HUES64 (cell line): ENCODE results near the gene PARD6B.
"Not testable (repeated sequence)": the region's sequence is repeated elsewhere in the genome, so short reads cannot be mapped to it uniquely, and the experiment has no call there.

Experiments used
- H3K27ac ChIP-seq: 2 replicates; pipeline ENCODE4 v1.7.0; 2013; ENCODE audit warnings: low read depth, low read length, inconsistent platforms
- H3K27me3 ChIP-seq: 2 replicates; pipeline ENCODE4 v1.6.1; 2013; ENCODE audit warnings: mild to moderate bottlenecking, low read length; ENCODE audit not compliant: insufficient read depth
- H3K36me3 ChIP-seq: 2 replicates; pipeline ENCODE4 v1.6.1; 2013; ENCODE audit warnings: mild to moderate bottlenecking, low read length; ENCODE audit not compliant: insufficient read depth
- H3K4me1 ChIP-seq: 2 replicates; pipeline ENCODE4 v1.6.1; 2013; ENCODE audit warnings: mild to moderate bottlenecking, low read length, moderate library complexity; ENCODE audit not compliant: insufficient read depth
- H3K4me3 ChIP-seq: 2 replicates; pipeline ENCODE4 v1.5.1; 2013; ENCODE audit warnings: mild to moderate bottlenecking, low read length, moderate library complexity
- H3K9ac ChIP-seq: 2 replicates; pipeline ENCODE4 v1.6.1; 2013; ENCODE audit warnings: mild to moderate bottlenecking, low read depth, low read length
- H3K9me3 ChIP-seq: 2 replicates; pipeline ENCODE4 v1.6.1; 2013; ENCODE audit warnings: low read depth, low read length; ENCODE audit not compliant: insufficient read depth
- WGBS: fragments of 150-250, 120-280 bp; methylation state at CpG from one replicate; pipeline ENCODE4 v1.1.7; 2013; ENCODE audit warnings: missing lambda C conversion rate; 5-methylcytosine and 5-hydroxymethylcytosine counted together

The PARD6B gene

GRCh38 chr20:50753152-50753551, 21.8 kb downstream of the PARD6B start:
- WGBS, result 100% methylated on average over 1 of the region's 3 CpGs
- Histone ChIP-seq H3K9ac (no peak overlapping the region), H3K4me1 (no peaks in the 10 kb centered on the region), H3K36me3 (peaks cover 40% of the 10 kb centered on the region), H3K27me3 (no peaks in the 10 kb centered on the region), H3K27ac (no peak overlapping the region), H3K9me3 (no peaks in the 10 kb centered on the region), H3K4me3 (no peak overlapping the region)

DNA sequence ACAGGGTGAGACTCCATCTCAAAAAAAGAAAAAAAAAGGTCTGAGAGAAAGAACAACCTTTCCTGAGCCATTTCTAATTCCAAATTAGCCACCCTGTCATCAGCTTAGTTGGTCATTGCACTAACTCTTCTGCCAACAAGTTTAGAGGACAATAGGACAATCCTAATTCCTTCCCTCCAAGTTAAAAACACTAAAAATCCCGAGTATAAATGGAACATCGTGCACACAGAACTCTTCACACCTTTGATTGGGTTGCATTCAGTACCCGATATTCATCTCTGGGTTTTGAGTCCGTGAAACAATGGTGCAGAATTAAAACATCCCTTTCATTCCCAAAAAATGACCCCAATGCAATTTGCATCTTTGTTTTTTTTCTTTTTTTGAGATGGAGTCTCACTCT, 23.0 kb downstream of the PARD6B start:
- Histone ChIP-seq H3K4me1 (no peaks in the 10 kb centered on the region), H3K9ac (no peak overlapping the region), H3K27me3 (no peaks in the 10 kb centered on the region), H3K4me3 (no peak overlapping the region), H3K9me3 (no peaks in the 10 kb centered on the region), H3K27ac (no peak overlapping the region), H3K36me3 (peaks cover 33% of the 10 kb centered on the region)
- WGBS, result 95% methylated on average over 4 of the region's 4 CpGs

DNA sequence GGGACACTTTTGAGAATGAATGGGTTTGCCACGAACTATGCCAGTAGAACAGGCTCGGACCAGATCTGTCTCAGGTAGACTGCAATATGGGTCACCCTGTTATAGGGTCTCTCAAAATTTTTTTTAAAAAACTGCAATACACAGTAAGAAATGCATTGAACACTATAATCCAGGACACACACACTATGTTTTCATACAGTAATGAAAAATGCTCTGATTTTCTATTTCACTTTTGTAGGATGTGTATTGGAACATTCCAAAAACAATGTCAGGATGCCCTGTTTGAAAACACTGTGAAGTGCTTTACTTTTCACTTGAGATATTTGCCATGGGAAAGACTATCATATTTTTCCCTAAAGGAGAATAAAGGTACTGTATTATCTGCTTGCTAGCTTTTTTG, 25.1 kb downstream of the PARD6B start:
- Histone ChIP-seq H3K36me3 (peaks cover 18% of the 10 kb centered on the region), H3K4me3 (no peak overlapping the region)
- 90% methylated on average over 2 of the region's 2 CpGs for WGBS

DNA sequence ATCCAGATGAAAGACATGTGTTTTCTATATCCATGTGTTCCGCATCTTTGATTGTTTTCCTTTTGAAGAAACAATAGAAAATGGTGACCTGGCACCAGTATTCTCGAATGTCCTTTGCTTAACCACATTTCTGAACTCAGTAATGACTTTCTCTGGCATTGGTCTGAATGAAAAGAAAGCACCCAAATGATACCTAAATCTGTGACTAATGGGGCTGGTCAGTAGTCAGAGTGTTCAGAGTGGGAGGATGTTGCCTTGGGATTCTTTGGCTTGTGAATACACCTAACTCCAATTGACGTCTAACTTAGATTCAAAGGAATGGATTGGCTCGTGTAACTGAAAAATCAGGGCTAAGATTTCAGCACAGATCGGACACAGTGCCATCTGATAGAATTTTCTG, 27.1 kb downstream of the PARD6B start:
- WGBS, result 89% methylated on average over 5 of the region's 5 CpGs
- H3K4me1 ChIP-seq, result peaks cover 9% of the 10 kb centered on the region; the same call in 1 of the 2 replicates
- peaks cover under 1% of the 10 kb centered on the region; the same call in 1 of the 2 replicates for H3K36me3 ChIP-seq
- H3K27me3 ChIP-seq, result no peaks in the 10 kb centered on the region
- no peaks in the 10 kb centered on the region for H3K9me3 ChIP-seq
- H3K27ac ChIP-seq, result no peak overlapping the region
- no peak overlapping the region for H3K9ac ChIP-seq
- no peak overlapping the region for H3K4me3 ChIP-seq

More for the DNA sequence above, 25.1 kb downstream of the PARD6B start:
- no peak overlapping the region for H3K9ac ChIP-seq
- no peak overlapping the region for H3K27ac ChIP-seq
- no peaks in the 10 kb centered on the region for H3K27me3 ChIP-seq
- 0 out of 2 replicates have a peak, but pooled peaks cover 3% of the 10 kb centered on the region for H3K4me1 ChIP-seq
- H3K9me3 ChIP-seq, result no peaks in the 10 kb centered on the region

DNA sequence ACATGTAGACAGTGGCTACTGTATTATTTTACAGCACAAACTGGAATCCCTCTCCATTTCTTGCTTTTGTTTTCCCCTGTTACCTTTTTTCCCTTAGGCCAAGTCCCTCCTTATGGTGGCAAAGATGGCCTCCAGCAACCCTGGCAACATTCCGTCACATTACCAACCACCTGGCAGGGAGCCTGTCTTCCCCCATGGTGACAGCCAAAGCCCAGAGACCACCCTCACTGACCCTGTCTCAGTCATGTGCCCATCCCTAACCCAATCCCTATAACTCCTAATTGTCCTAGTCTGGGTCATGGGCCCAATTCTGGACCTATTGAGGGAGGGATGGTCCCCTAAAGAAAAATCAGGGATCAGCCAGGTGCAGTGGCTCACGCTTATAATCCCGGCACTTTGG, 27.6 kb downstream of the PARD6B start:
- WGBS, result 88% methylated on average over 3 of the region's 3 CpGs
- no peaks in the 10 kb centered on the region for H3K9me3 ChIP-seq
- H3K27ac ChIP-seq, result no peak overlapping the region
- H3K36me3 ChIP-seq, result no peaks in the 10 kb centered on the region
- H3K27me3 ChIP-seq, result no peaks in the 10 kb centered on the region
- no peak overlapping the region for H3K4me3 ChIP-seq
- no peak overlapping the region for H3K9ac ChIP-seq
- peaks cover 9% of the 10 kb centered on the region; the same call in 1 of the 2 replicates for H3K4me1 ChIP-seq

GRCh38 chr20:50759678-50760077, 28.3 kb downstream of the PARD6B start:
- no peak overlapping the region for H3K4me3 ChIP-seq
- WGBS, result 89% methylated on average over 5 of the region's 5 CpGs
- no peak overlapping the region for H3K9ac ChIP-seq
- H3K27ac ChIP-seq, result no peak overlapping the region
- H3K4me1 ChIP-seq, result peaks cover 9% of the 10 kb centered on the region; the same call in 1 of the 2 replicates
- H3K9me3 ChIP-seq, result no peaks in the 10 kb centered on the region
- H3K36me3 ChIP-seq, result no peaks in the 10 kb centered on the region
- H3K27me3 ChIP-seq, result no peaks in the 10 kb centered on the region

GRCh38 chr20:50762045-50762422, 30.7 kb downstream of the PARD6B start:
- H3K36me3 ChIP-seq, result no peaks in the 10 kb centered on the region
- no peak overlapping the region for H3K4me3 ChIP-seq
- peaks cover 12% of the 10 kb centered on the region for H3K4me1 ChIP-seq
- H3K9me3 ChIP-seq, result no peaks in the 10 kb centered on the region
- H3K9ac ChIP-seq, result no peak overlapping the region
- H3K27me3 ChIP-seq, result no peaks in the 10 kb centered on the region
- no peak overlapping the region; the same call in 1 of the 2 replicates for H3K27ac ChIP-seq
- 91% methylated on average over 6 of the region's 6 CpGs for whole genome bisulfite sequencing

GRCh38 chr20:50762435-50763220, 31.2 kb downstream of the PARD6B start:
- H3K4me3 ChIP-seq, result no peak overlapping the region
- H3K27ac ChIP-seq, result no peak overlapping the region
- H3K27me3 ChIP-seq, result no peaks in the 10 kb centered on the region
- H3K9me3 ChIP-seq, result no peaks in the 10 kb centered on the region
- WGBS, result 90% methylated on average over 12 of the region's 12 CpGs
- peaks cover 16% of the 10 kb centered on the region for H3K4me1 ChIP-seq
- H3K36me3 ChIP-seq, result no peaks in the 10 kb centered on the region
- H3K9ac ChIP-seq, result no peak overlapping the region

DNA sequence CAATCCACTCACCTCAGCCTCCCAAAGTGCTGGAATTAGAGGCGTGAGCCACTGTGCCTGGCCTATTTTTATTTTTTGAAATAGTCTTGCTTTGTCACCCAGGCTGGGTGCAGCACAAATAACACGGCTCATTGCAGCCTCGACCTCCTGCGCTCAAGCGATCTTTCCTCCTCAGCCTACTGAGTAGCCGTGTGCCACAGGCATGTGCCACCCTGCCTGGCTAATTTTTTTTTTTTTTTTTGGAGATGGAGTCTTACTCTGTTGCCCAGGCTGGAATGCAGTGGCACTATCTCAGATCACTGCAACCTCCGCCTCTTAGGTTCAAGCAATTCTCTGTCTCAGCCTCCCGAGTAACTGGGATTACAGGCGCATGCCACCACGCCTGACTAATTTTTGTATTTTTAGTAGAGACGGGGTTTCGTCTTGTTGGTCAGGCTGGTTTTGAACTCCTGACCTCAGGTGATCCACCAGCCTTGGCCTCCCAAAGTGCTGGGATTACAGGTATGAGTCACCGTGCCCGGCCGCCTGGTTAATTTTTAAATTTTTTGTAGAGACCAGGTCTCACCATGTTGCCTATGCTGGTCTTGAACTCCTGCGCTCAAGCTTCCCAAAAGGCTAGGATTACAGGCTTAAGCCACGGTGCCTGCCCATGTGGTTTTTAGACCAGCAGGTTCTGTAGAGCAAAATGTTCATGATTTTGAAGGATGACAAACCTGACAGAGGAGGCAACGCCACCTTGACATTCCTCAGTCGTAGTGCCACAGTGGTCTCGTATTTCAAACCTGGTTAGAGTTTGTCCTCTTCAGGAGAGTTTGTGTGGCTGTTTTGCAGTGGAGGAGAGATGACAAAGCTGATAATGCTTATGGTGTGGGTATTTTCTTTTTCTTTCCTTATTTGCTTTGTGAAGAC, 32.4 kb downstream of the PARD6B start:
- peaks cover 19% of the 10 kb centered on the region for H3K4me1 ChIP-seq
- H3K27me3 ChIP-seq, H3K36me3 ChIP-seq, H3K27ac ChIP-seq, H3K9ac ChIP-seq, H3K9me3 ChIP-seq, H3K4me3 ChIP-seq: not testable (repeated sequence)
- WGBS, result 94% methylated on average over 20 of the region's 20 CpGs

DNA sequence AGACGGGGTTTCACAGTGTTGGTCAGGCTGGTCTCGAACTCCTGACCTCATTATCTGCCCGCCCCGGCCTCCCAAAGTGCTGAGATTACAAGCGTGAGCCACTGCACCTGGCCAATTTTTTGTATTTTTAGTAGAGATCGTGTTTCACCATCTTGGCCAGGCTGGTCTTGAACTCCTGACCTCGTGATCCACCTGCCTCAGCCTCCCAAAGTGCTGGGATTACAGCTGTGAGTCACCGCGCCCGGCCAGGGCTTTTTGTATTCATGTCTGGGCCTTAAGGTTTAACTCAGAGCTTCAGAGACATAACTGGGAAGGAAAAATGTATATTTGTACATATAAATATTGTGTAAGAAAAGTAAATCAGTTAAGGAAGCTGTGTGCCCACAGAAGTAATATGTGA, 33.9 kb downstream of the PARD6B start:
- H3K4me1 ChIP-seq, result peaks cover 19% of the 10 kb centered on the region
- H3K27ac ChIP-seq, H3K36me3 ChIP-seq, H3K27me3 ChIP-seq, H3K9ac ChIP-seq, H3K9me3 ChIP-seq, H3K4me3 ChIP-seq: not testable (repeated sequence)
- WGBS, result 93% methylated on average over 10 of the region's 10 CpGs

- no peaks in the 10 kb centered on the region for H3K9me3 ChIP-seq
- no peak overlapping the region for H3K9ac ChIP-seq
- H3K4me3 ChIP-seq, result no peak overlapping the region
- 98% methylated on average over 2 of the region's 3 CpGs for WGBS
- no peaks in the 10 kb centered on the region for H3K27me3 ChIP-seq
- no peak overlapping the region for H3K27ac ChIP-seq
- H3K4me1 ChIP-seq, result peaks cover 19% of the 10 kb centered on the region
- H3K36me3 ChIP-seq, result no peaks in the 10 kb centered on the region
These were observed 34.3 kb downstream of the PARD6B start for GRCh38 chr20:50765674-50766073.
